GM19452 (cell line): ENCODE data around the gene SLBP.

Source experiments
- ATAC-seq: cut with Tn5 transposase; IDR thresholded peaks from one replicate; pipeline ENCODE4 v1.9.1; 2021; ENCODE audit not compliant: unreplicated experiment

The SLBP gene

DNA sequence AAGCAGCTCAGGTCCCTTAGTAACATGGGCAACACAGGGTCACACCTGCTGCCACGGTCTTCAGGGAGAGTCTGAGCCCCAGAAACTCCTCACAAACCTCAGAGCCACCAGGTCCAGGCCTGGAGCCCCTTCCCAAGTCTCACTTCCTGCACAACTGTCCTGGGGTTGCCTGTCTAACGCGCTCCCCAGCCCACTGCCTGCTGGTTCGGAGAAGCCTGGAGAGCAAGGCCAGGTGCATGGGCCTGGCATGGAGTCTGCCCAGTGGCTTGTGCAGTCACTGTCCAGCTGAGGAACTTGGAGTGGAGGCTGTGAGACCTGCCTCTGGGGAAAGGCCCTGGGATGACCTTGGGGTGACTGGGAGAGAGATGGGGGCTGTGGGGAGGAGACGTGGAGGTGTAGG lies 56.0 kb downstream of the SLBP start:
- no peak for ATAC-seq

DNA sequence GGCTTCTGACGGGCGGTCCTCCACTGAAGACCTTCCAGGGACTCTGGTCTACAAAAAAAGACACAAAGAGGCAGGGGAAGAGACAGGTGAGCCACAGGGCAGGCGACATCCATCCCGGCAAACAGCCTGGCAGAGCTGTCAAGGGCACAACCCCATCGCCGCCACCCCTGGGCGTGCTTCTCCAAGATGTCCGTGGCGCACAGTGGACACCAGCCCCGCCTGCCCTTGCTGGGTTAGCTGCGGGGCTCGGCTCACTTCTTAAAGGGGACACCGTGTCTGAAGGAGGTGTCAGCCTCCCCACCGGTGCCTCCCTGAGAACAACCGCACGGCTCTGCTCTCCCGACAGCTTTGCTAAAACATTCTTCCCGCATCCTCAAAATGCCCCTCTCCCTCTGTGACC lies 56.4 kb downstream of the SLBP start:
- no peak for ATAC-seq

DNA sequence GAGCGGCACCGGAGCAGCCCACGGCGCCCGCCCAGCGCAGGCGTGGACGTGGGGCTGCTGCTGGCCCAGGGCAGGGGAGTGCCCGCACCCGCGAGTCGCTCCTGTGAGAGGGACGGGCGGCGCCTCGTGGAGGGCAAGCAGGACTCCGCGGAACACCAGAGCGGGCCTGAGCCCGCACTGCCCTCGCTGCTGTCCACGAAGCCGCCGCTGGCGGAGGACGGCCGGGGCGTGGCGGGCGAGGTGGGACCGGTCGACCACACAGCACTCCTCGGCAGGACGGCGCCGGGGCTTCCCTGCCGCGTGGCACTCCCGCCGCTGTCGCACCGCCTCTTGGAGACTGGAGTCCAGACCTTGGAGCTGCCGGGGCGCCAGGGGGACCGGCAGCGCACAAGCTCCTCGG lies 57.0 kb downstream of the SLBP start:
- ATAC-seq: no peak

DNA sequence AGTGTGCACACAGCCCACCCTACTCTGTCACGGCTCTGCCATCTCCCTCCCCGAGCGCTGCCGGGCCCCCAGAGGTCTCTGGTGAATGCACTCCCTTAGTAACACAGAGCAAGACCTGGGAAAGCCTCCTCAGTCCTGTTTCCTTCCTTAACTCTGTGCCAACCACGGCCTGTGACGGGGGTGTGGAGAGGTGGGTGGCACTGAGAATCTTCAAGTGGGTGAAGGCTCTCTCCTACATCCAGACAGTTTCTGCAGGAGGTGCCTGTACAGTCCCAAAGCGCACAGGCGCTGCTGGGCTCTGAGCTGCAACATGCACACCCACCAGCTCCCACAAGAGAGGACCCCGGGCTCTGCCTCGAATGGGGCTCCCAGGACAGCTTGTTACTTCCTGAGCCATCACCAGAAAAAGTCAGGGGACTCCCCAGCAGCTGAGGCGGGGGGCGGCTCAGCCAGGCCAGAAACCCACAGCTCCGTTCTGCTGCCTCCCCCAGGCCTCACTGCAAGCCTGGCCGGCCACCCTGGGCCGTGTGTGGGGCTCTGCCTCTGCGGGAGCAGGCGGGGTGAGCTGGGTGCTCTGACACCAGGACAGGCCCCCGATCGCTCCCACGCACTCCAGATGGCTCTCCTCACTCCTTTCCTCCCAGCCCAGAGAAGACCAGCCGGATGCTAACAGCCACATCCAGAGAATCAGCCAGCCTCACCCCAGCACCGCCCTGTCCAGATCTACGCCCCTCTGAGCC lies 57.7 kb downstream of the SLBP start:
- no peak for ATAC-seq

DNA sequence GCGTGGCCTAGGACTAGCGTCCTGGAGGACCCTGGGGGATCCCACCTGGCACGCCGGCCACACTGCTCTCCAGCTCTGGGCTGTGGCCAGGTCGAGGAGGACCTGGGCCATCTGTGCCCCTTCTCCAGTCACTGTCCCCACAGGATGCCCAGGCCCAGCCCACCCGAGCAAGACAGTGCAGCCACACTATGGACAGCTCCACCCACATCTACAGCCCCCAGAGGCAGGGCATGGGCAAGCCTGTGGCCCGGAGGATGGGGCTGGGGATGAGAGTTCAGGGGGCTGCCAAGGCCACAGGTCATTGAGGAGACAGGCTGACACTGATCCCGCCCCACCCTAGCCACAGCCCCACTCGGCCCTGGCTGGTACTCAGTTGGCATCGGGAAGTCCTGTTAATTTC lies 58.3 kb downstream of the SLBP start:
- ATAC-seq: no peak

DNA sequence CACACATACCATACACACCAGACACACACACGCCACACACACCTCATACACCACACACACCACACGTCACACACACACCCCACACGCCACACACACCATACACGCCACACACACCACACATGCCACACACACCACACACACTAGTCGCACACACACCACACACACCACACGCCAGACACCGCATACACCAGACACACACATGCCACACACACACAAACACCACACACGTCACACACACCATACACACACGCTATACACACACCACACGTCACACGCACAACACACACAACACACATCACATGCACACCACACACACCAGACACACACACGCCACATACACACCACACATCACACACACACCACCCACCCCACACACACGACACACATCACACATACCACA lies 60.0 kb downstream of the SLBP start:
- no peak for ATAC-seq

DNA sequence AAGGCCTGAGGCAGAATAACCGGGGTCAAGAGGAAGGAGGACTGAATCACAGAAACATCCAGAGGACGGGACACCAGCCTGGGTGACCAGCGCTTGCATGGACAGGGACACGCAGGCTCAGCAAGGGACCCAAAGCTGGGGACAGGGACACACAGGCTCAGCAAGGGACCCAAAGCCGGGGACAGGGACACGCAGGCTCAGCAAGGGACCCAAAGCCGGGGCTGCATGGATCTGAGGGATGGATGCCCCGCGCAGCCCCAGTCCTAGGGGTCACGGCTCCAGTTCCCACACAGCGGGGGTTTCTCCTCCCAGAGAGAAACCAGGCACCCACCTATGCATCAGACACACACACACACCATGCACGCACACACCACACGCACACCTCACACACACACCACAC lies 60.5 kb downstream of the SLBP start:
- ATAC-seq: no peak

DNA sequence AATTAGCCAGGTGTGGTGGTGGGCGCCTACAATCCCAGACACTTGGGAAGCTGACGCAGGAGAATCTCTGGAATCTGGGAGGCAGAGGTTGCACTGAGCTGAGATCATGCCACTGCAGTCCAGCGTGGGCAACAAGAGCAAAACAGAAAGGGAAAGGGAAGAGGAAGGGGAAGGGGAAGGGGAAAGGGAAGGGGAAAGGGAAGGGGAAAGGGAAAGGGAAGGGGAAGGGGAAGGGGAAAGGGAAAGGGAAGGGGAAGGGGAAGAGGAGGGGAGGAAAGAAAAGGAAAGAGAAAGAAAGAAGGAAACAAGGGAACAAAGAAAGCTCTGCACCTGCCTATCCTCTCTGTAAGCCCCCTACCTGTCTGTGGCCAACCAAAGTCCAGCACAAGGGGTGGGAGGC lies 63.2 kb downstream of the SLBP start:
- ATAC-seq: no peak

DNA sequence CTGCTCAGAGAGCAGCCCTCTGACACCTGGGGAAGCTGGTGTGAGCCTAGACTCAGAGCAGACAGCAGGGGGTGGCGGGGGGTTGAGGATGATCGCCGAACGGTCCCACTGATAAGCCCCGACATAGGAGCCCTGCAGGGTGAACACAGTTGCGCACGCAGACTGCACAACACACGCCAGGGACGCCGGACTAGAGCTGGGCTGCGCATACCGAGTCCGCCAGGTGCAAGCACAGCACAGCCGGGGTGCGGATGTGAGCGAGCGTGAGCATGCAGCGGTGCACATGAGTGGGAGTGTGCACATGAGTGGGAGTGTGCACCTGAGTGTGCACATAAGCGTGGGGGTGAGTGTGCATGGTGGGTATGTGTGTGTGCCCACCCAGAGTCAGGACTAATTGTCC lies 64.7 kb downstream of the SLBP start:
- ATAC-seq: no peak

DNA sequence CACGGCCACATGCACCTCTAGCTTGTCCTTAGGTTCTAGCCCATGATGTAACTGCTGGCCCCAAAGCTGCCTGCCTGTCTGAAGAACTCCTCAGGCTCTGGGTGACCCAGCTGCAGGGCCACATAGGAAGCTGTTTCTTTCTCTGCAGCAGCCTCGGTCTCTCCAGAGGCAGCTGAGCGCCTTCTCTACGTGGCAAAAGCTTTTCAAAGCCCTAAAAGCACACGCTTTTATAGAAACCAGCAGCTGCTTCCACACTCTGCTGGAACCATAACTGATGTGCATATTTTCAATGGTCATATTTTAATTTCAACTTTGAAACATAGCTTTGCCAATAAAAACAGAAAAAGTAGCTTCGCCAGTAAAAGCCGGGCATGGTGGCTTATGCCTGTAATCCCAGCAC lies 65.4 kb downstream of the SLBP start:
- ATAC-seq: no peak

DNA sequence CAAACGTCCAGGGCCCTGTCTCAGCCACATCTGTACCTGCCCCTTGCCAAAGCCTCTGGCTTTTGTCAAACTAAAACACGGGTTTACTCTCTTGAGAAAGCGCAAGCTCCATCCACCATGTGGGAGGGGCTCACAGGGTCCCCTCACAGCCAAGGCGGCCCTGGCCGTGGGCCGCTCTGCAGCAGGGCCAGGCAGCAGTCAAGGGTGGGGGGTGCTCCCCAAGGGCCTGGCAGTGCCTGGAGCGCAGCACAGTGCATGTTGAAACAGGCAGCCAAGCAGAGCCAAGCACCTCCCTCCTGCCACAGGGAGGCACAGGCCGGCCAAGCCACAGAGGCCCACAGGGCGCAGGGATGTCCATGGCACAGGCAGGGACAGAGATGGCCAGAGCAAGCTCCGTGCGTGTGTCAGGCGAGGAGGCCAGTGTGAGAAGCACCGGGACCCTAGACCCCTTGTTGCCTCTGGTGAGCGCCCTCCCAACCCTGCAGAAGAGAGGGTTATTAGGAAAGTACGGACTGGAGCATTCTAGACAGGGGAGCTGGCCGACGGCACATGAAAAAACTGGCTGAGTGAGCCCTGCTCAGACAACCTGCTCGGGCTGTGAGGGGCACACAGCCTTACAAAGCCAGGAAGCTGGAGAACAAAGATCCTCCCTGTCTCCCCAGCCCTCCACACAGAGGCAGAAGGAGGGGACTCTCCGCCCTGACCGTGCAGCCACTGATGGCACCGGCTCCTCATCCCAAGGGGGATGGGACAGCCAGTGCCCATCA lies 67.0 kb downstream of the SLBP start:
- no peak for ATAC-seq

DNA sequence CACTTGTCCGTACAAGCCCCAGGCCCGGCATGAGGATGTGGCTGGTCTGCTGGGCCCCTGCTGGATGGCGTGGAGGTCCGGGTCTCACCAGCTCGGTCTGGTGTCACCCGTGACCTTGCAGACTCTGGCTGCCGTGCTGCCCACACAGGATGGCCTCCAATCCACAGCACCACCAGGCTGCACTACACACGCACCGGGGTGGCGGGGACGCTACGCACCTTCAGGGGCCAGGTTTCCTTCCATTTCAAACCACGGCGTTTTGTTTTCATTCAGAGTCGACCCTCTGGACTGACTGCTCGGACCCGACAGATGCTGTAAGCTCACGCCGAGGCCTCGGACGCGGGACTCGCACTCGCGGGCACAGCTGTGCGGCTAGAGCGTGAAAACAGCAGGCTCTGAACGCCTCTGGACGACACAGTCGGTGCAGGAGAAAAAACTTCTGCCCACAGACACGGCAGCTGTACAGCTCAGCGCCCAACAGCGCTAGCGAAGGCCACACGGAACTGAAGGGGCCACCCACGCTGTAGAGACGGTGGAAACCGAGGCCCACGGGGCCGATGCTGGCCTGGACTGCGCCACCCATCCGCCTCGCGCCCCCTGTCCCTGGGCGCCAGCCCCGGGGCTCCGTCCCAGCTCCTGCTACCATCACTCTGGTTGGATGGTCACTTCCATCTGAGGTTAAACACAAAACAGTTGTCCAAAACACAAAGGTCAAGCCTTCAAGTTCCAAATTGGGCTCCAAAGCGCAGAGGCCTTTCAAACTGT lies 68.0 kb downstream of the SLBP start:
- no peak for ATAC-seq
